ENCODE results near the gene SLC26A6.
A peak's percentile ranks its signal among the peaks of the same experiment; 100 is the strongest.

The SLC26A6 gene

GRCh38 chr3:48598323-48599076 is 36.8 kb downstream of the SLC26A6 start:
- DNase-seq = peak in 2 of 3 donors; percentile 24 to 31

GRCh38 chr3:48597408-48597800 is 37.9 kb downstream of the SLC26A6 start:
- no peak for DNase-seq

- DNase-seq = no peak
These were observed 38.4 kb downstream of the SLC26A6 start for GRCh38 chr3:48596676-48597407.

GRCh38 chr3:48596157-48596556 is 39.1 kb downstream of the SLC26A6 start:
- DNase-seq = no peak

GRCh38 chr3:48595526-48596121 is 39.6 kb downstream of the SLC26A6 start:
- DNase-seq = peak; percentile 65 to 81 (median 67)

GRCh38 chr3:48595075-48595525 is 40.2 kb downstream of the SLC26A6 start, which contains the start of gene COL7A1:
Gene COL7A1, minus strand, starts transcription at chr3:48595329. Its CDS starts 170 bp downstream, at chr3:48595159.
- peak in 1 of 3 donors; percentile 45 for DNase-seq

- DNase-seq = peak in 2 of 3 donors; percentile 20 to 36
These were observed 40.7 kb downstream of the SLC26A6 start for GRCh38 chr3:48594417-48595049.

GRCh38 chr3:48593337-48593736 is 41.9 kb downstream of the SLC26A6 start:
- DNase-seq = no peak

GRCh38 chr3:48592519-48593087 is 42.7 kb downstream of the SLC26A6 start:
- DNase-seq = no peak

GRCh38 chr3:48591886-48592518 is 43.3 kb downstream of the SLC26A6 start:
- DNase-seq = no peak

GRCh38 chr3:48591436-48591835 is 43.8 kb downstream of the SLC26A6 start:
- DNase-seq = no peak

- DNase-seq = no peak
These were observed 47.0 kb downstream of the SLC26A6 start for GRCh38 chr3:48588230-48588629.

- no peak for DNase-seq
These were observed 47.6 kb downstream of the SLC26A6 start for GRCh38 chr3:48587686-48588085.

GRCh38 chr3:48585411-48585810 is 49.9 kb downstream of the SLC26A6 start:
- DNase-seq = no peak

- no peak for DNase-seq
These were observed 50.4 kb downstream of the SLC26A6 start for GRCh38 chr3:48584836-48585235.

- no peak for DNase-seq
These were observed 53.4 kb downstream of the SLC26A6 start for GRCh38 chr3:48581621-48582481.

- DNase-seq = no peak
These were observed 58.6 kb downstream of the SLC26A6 start for GRCh38 chr3:48576647-48577046.
